ENCODE data around the gene CLCN5. TPM values are rescaled to one million over a fixed set of nuclear protein-coding genes. Genes with fewer than 3 reads are reported as not detected.

The CLCN5 gene
- total and polyA plus RNA-seq, 10 of the 15 experiments (the other 5 are each of a cell fraction or from before 2014, with no cell fraction given) = 0.33 to 3.8 (median 2.6) TPM

- no peaks in the 10 kb centered on the region for H3K9me3 ChIP-seq (replicated peaks; ENCODE audit: control insufficient read depth, insufficient read depth, low read length)
- in situ Hi-C loops (cut with MboI) (no loop called here), intact Hi-C loops (cut with micrococcal nuclease; ENCODE audit: unreplicated experiment) (no loop called here)
- WGBS (ENCODE audit: insufficient coverage, insufficient replicate concordance, low lambda C conversion rate, missing lambda C conversion rate) = 45% methylated on average over 2 of the region's 2 CpGs
- H3K9ac ChIP-seq (ENCODE audit: control insufficient read depth, insufficient read depth, low read length) = no peak overlapping the region
- H3K27ac ChIP-seq (ENCODE audit: control insufficient read depth, insufficient read depth) = no peak overlapping the region
- ChIA-PET SMC1A (ENCODE audit: uncharacterized antibody, unreplicated experiment) (interaction anchor here (1.1 kb wide), 1 partner anchor 33 kb away, joined by 3 read pairs; no protein-coding TSS in a partner anchor), CTCF (interaction anchor here (0.8 kb wide), 1 partner anchor 34 kb away, joined by 3 read pairs; the partner anchor contains the start of gene CLCN5), POLR2A (no interaction called here), RAD21 (ENCODE audit: unreplicated experiment) (no interaction called here)
- no TSS peak for BruUV-seq (replicated peaks)
- H2AFZ ChIP-seq (ENCODE audit: control insufficient read depth, low read depth, low read length) = no peak overlapping the region
- no peak for DNase-seq (ENCODE audit: low read depth, low spot score)
- no peak for ATAC-seq
- H3K4me3 ChIP-seq = no peak overlapping the region
- H3K4me2 ChIP-seq (ENCODE audit: control insufficient read depth, insufficient read depth) = no peak overlapping the region
- no peaks in the 10 kb centered on the region for H4K20me1 ChIP-seq (ENCODE audit: control insufficient read depth, insufficient read depth)
- no peak for FAIRE-seq
- no peaks in the 10 kb centered on the region for H3K36me3 ChIP-seq (ENCODE audit: control insufficient read depth in 2 of 2, insufficient read depth in 2 of 2, low read length in 1 of 2)
- no peaks in the 10 kb centered on the region for H3K79me2 ChIP-seq (ENCODE audit: control insufficient read depth, insufficient read depth, low read length)
- H3K4me1 ChIP-seq (ENCODE audit: control insufficient read depth, insufficient read depth, low read length) = no peaks in the 10 kb centered on the region
- H3K27me3 ChIP-seq (replicated peaks in 1 of 2; ENCODE audit: control insufficient read depth in 2 of 2, insufficient read depth in 2 of 2, low read length in 1 of 2) = no peaks in the 10 kb centered on the region
- TF ChIP-seq CREB1 (IDR thresholded peaks at IDR 0.05; ENCODE audit: low read depth) (no peak), SP1 (IDR thresholded peaks at IDR 0.05; ENCODE audit: low read depth, low read length) (no peak), MYB (IDR thresholded peaks at IDR 0.05; ENCODE audit: borderline replicate concordance, low read depth, low read length) (no peak), CREM (IDR thresholded peaks at IDR 0.05; ENCODE audit: low read depth) (no peak), LARP7 (IDR thresholded peaks at IDR 0.05) (no peak), GATAD2B (conservative IDR thresholded peaks at IDR 0.05; ENCODE audit: low read depth) (no peak), BRCA1 (IDR thresholded peaks at IDR 0.05; ENCODE audit: low read depth, low read length) (no peak), RAD51 (IDR thresholded peaks at IDR 0.05) (no peak), MYC (IDR thresholded peaks at IDR 0.05; ENCODE audit: insufficient read depth, insufficient read length, insufficient replicate concordance, low read length, severe bottlenecking) (no peak), ZNF592 (IDR thresholded peaks at IDR 0.05) (no peak), KAT2A (conservative IDR thresholded peaks at IDR 0.05; ENCODE audit: control insufficient read depth, low read depth, low read length) (no peak), PKNOX1 (IDR thresholded peaks at IDR 0.05) (no peak), EZH2 (IDR thresholded peaks at IDR 0.05; ENCODE audit: borderline replicate concordance, control insufficient read depth, low read depth, low read length) (no peak), PAX5 (IDR thresholded peaks at IDR 0.05; ENCODE audit: borderline replicate concordance, low read depth, low read length) (no peak), SKIL (IDR thresholded peaks at IDR 0.05; ENCODE audit: low read depth, poor library complexity, severe bottlenecking) (no peak)
Measured at GRCh38 chrX:49956313-49956712, 33.9 kb downstream of the CLCN5 start.
